ENCODE data around the gene MSGN1. TPM values are rescaled to one million over a fixed set of nuclear protein-coding genes. Genes with fewer than 3 reads are reported as not detected.

The MSGN1 gene
- total RNA-seq, 1 experiment from 2014 or later = not detected

DNA sequence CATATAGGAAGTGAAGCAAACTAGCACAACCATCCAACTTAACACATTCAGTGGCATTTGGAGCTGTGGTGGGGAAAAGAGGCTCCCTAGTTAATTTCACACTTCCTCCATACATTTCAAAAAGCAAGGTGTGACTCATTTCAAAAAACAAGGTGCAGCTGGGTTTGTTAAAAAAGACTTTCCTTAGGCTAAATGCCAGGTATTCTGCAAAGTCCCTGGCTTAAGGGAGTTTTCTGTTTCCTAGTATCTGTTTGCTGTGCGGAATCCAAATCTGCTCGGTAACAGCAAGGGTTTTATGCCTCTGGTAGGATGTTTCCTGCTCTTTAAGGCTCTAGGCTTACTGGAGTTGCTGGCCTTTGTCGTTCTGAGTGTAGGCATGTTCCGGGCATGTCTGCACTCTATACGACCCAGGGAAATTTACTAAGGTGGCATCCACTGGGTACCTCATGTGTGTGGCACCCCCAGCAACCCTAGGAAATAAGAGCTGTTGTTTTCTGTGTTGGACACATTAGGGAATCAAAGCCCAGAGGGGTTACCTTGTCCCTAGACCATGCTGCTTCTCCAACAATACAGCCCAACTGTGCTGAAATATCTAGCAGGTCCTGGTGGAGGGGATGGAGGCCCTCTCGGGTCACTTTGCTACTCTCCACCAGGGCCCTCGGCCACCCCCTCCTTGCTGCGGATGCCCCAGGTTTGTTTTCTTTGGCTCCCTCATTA lies 634 bp upstream of the MSGN1 start:
- ChIA-PET POLR2A (interaction anchor here (0.7 to 6.9 kb wide), 13 partner anchors 9 to 225 kb away, joined by 3 to 136 read pairs (median 4); partner anchors contain the start of genes GEN1 and SMC6), CTCF (interaction anchor here (0.6 to 3.3 kb wide), 9 partner anchors 12 to 1680 kb away, joined by 3 to 26 read pairs (median 3); no protein-coding TSS in a partner anchor)
- intact Hi-C loops (cut with micrococcal nuclease) = no loop called here
- H3K27me3 Mint-ChIP-seq (ENCODE audit: insufficient read depth, unreplicated experiment) = no peaks in the 10 kb centered on the region
- peaks cover 39% of the 10 kb centered on the region for H3K4me1 Mint-ChIP-seq (ENCODE audit: insufficient read depth, unreplicated experiment)
- peaks cover 7% of the 10 kb centered on the region for H3K36me3 Mint-ChIP-seq (ENCODE audit: insufficient read depth, unreplicated experiment)
- H3K9me3 Mint-ChIP-seq (ENCODE audit: unreplicated experiment) = no peaks in the 10 kb centered on the region
- TF ChIP-seq, protein P1, sequence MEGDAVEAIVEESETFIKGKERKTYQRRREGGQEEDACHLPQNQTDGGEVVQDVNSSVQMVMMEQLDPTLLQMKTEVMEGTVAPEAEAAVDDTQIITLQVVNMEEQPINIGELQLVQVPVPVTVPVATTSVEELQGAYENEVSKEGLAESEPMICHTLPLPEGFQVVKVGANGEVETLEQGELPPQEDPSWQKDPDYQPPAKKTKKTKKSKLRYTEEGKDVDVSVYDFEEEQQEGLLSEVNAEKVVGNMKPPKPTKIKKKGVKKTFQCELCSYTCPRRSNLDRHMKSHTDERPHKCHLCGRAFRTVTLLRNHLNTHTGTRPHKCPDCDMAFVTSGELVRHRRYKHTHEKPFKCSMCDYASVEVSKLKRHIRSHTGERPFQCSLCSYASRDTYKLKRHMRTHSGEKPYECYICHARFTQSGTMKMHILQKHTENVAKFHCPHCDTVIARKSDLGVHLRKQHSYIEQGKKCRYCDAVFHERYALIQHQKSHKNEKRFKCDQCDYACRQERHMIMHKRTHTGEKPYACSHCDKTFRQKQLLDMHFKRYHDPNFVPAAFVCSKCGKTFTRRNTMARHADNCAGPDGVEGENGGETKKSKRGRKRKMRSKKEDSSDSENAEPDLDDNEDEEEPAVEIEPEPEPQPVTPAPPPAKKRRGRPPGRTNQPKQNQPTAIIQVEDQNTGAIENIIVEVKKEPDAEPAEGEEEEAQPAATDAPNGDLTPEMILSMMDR (IDR thresholded peaks at IDR 0.05; ENCODE audit: unreplicated experiment) = no peak
- peak; percentile 75 for DNase-seq (ENCODE audit: unreplicated experiment)
- no peak overlapping the region for H3K4me3 Mint-ChIP-seq (ENCODE audit: unreplicated experiment)
- BruUV-seq (replicated peaks) = TSS peak; percentile 87
- peak overlapping the region; percentile 98 for H3K27ac Mint-ChIP-seq (ENCODE audit: low read depth, unreplicated experiment)

DNA sequence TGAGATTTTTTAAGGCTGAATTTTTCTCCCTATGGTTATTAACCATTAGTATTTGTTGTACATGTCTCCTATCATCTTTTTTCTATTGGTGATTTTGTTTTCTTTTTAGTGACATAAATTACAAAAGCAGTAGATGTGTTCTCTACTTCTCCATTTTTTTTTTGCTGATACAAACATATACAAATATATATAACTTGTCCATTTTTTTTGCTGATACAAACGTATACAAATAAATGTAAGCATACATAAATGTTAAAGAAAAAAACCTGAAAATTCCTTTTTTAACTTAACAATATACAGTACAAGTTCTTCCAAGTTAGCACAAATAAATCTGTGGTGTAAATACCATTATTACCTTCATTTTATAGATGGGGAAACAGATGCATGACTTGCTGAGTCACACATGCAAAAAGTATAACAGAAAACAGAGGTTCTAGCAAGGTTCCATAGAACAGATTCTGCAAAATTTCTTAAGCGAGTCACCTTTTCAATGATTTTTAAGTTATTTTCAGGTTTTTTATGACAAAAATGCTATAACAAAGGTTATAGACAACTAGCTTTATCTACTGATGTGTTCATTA lies 2.1 kb downstream of the MSGN1 start:
- POLR2A ChIA-PET = no interaction called here
- TF ChIP-seq, protein P1 (IDR thresholded peaks at IDR 0.05; ENCODE audit: unreplicated experiment) = no peak
- no peak overlapping the region for H3K27ac Mint-ChIP-seq (ENCODE audit: low read depth, unreplicated experiment)
- H3K4me1 Mint-ChIP-seq (ENCODE audit: insufficient read depth, unreplicated experiment) = peaks cover 30% of the 10 kb centered on the region
- CTCF ChIA-PET = interaction anchor here (3.4 kb wide), 1 partner anchor 99 kb away, joined by 14 read pairs; no protein-coding TSS in a partner anchor
- H3K36me3 Mint-ChIP-seq (ENCODE audit: insufficient read depth, unreplicated experiment) = peaks cover 7% of the 10 kb centered on the region
- DNase-seq (ENCODE audit: unreplicated experiment) = no peak
- no peaks in the 10 kb centered on the region for H3K27me3 Mint-ChIP-seq (ENCODE audit: insufficient read depth, unreplicated experiment)
- intact Hi-C loops (cut with micrococcal nuclease) = no loop called here
- H3K4me3 Mint-ChIP-seq (ENCODE audit: unreplicated experiment) = no peak overlapping the region
- no TSS peak for BruUV-seq (replicated peaks)
- H3K9me3 Mint-ChIP-seq (ENCODE audit: unreplicated experiment) = no peaks in the 10 kb centered on the region

DNA sequence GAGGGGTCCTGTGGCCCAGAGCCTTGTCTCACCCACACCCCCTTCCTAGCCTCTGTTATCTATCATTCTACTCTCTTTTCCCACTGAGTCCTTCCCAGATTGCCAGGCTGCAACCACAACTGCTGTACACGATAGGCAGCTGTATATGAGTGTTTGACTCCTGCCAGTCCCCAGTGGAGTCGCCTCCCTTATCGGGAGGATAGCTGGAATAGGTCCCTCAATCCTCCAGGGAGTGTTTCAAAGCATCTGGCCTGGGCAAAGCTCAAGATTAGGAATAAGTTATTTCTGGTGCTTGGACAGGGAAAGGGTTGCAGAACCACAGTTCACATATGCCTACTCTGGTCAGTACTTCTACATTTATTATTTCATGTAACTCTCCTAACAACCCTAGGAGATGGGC lies 4.8 kb downstream of the MSGN1 start:
- H3K4me3 Mint-ChIP-seq (ENCODE audit: unreplicated experiment) = no peak overlapping the region
- intact Hi-C loops (cut with micrococcal nuclease) = no loop called here
- no peak for DNase-seq (ENCODE audit: unreplicated experiment)
- H3K9me3 Mint-ChIP-seq (ENCODE audit: unreplicated experiment) = no peaks in the 10 kb centered on the region
- POLR2A ChIA-PET = interaction anchor here (0.6 to 1.0 kb wide), 2 partner anchors 21 to 57 kb away, joined by 3 read pairs; partner anchors contain the start of gene KCNS3
- H3K36me3 Mint-ChIP-seq (ENCODE audit: insufficient read depth, unreplicated experiment) = peaks cover 5% of the 10 kb centered on the region
- CTCF ChIA-PET = interaction anchor here (0.8 to 4.0 kb wide), 6 partner anchors 9 to 557 kb away, joined by 3 to 30 read pairs (median 4); no protein-coding TSS in a partner anchor
- no peak overlapping the region for H3K27ac Mint-ChIP-seq (ENCODE audit: low read depth, unreplicated experiment)
- BruUV-seq (replicated peaks) = no TSS peak
- H3K4me1 Mint-ChIP-seq (ENCODE audit: insufficient read depth, unreplicated experiment) = peaks cover 5% of the 10 kb centered on the region
- no peaks in the 10 kb centered on the region for H3K27me3 Mint-ChIP-seq (ENCODE audit: insufficient read depth, unreplicated experiment)
- TF ChIP-seq, protein P1 (IDR thresholded peaks at IDR 0.05; ENCODE audit: unreplicated experiment) = no peak

Data from MCF 10A (cell line).